Endodermal cell (in vitro differentiated cells): ENCODE results near the gene LMF1. TPM values are rescaled to one million over a fixed set of nuclear protein-coding genes. Genes with fewer than 3 reads are reported as not detected.
A peak's percentile ranks its signal among the peaks of the same experiment; 100 is the strongest.

Source experiments
- DNase-seq: peaks from one replicate; pipeline ENCODE4 v3.0.0-alpha.2; 2017
- H3K27ac ChIP-seq: 2 replicates; pipeline ENCODE4 v1.5.1; 2013; ENCODE audit warnings: mild to moderate bottlenecking, low read depth, low read length, moderate library complexity
- H3K27me3 ChIP-seq: 2 replicates; pipeline ENCODE4 v1.6.1; 2013; ENCODE audit warnings: mild to moderate bottlenecking, low read length, moderate library complexity; ENCODE audit not compliant: insufficient read depth, control insufficient read depth, poor library complexity, severe bottlenecking
- H3K36me3 ChIP-seq: 2 replicates; pipeline ENCODE4 v1.7.0; 2013; ENCODE audit warnings: mild to moderate bottlenecking, low read length, moderate library complexity; ENCODE audit not compliant: control insufficient read depth, insufficient read depth
- H3K4me1 ChIP-seq: one replicate; pipeline ENCODE4 v1.7.0; 2013; ENCODE audit warnings: low read length; ENCODE audit not compliant: control insufficient read depth, insufficient read depth
- H3K4me3 ChIP-seq: 2 replicates; pipeline ENCODE4 v1.5.1; 2013; ENCODE audit warnings: mild to moderate bottlenecking, low read length, moderate library complexity
- H3K9ac ChIP-seq: 2 replicates; pipeline ENCODE4 v1.6.1; 2013; ENCODE audit warnings: mild to moderate bottlenecking, low read length, moderate library complexity; ENCODE audit not compliant: poor library complexity, severe bottlenecking; ENCODE audit errors: extremely low read depth
- H3K9me3 ChIP-seq: 2 replicates; pipeline ENCODE4 v1.6.1; 2013; ENCODE audit warnings: mild to moderate bottlenecking, low read length, moderate library complexity; ENCODE audit not compliant: control insufficient read depth
- H3K27ac Mint-ChIP-seq: 2 replicates; pipeline ENCODE4 v1.8.0; 2020; ENCODE audit warnings: mixed read lengths
- H3K27me3 Mint-ChIP-seq: 2 replicates; pipeline ENCODE4 v1.8.0; 2021; ENCODE audit warnings: mild to moderate bottlenecking, mixed read lengths; ENCODE audit not compliant: insufficient read depth
- H3K36me3 Mint-ChIP-seq: 2 replicates; pipeline ENCODE4 v1.8.0; 2020; ENCODE audit warnings: low read depth, mixed read lengths
- H3K4me1 Mint-ChIP-seq: 2 replicates; pipeline ENCODE4 v1.8.0; 2020; ENCODE audit warnings: mixed read lengths
- H3K4me3 Mint-ChIP-seq: 2 replicates; pipeline ENCODE4 v1.8.0; 2020; ENCODE audit warnings: mild to moderate bottlenecking, moderate library complexity, mixed read lengths
- H3K9me3 Mint-ChIP-seq: 2 replicates; pipeline ENCODE4 v1.8.0; 2020; ENCODE audit warnings: mild to moderate bottlenecking, mixed read lengths
- CTCF ChIP-seq: fragments of 200-600 bp; sonication (generic); conservative IDR thresholded peaks from 2 replicates; pipeline ENCODE4 v1.5.0; 2021; ENCODE audit warnings: antibody characterized with exemption, mild to moderate bottlenecking
- WGBS, 2 experiments: methylation state at CpG; one replicate each; pipeline versions ENCODE4 v1.1.5 to v1.1.7; 2013; ENCODE audit warnings: missing lambda C conversion rate in 2 of 2, mixed read lengths in 1 of 2; ENCODE audit not compliant: insufficient coverage in 1 of 2, insufficient read length in 1 of 2; 5-methylcytosine and 5-hydroxymethylcytosine counted together
- total RNA-seq, 2 donors: library from RNA; stranded (reverse); fragmentation: NEBNext Ultra II Directional in 1 of 2; extraction: Animal tissue kit (Norgen Biotek cat#: 25700) in 1 of 2; gene quantifications; 2 replicates in 1 of 2; 3 replicates in 1 of 2; pipeline ENCODE4 v1.2.1, GENCODE V29; 2021

LMF1 gene
- total RNA-seq, 2 donors from 2014 or later, result 13.7 to 15.1 TPM

GRCh38 chr16:970386-970765, 408 bp downstream of the LMF1 start:
- Mint-ChIP-seq H3K27ac (no peak overlapping the region), H3K36me3 (peaks cover 12% of the 10 kb centered on the region), H3K9me3 (peaks cover 14% of the 10 kb centered on the region), H3K27me3 (peaks cover 18% of the 10 kb centered on the region), H3K4me1 (peaks cover 11% of the 10 kb centered on the region), H3K4me3 (peak overlapping the region; percentile 62)
- Histone ChIP-seq H3K9ac (peak overlapping the region; percentile 38), H3K27ac (no peak overlapping the region), H3K4me3 (peak overlapping the region; percentile 77), H3K36me3 (peaks cover 2% of the 10 kb centered on the region), H3K4me1 (peaks cover 3% of the 10 kb centered on the region), H3K9me3 (peaks cover 3% of the 10 kb centered on the region), H3K27me3 (peaks cover 7% of the 10 kb centered on the region)
- 0 to 1% methylated on average over 22 to 42 of the region's 42 CpGs for WGBS, 2 experiments
- no peak for DNase-seq
- TF ChIP-seq CTCF, result no peak

- peaks cover 3% of the 10 kb centered on the region for H3K4me1 ChIP-seq
- peaks cover 16% of the 10 kb centered on the region for H3K36me3 Mint-ChIP-seq
- TF ChIP-seq CTCF, result no peak
- peaks cover 11% of the 10 kb centered on the region for H3K4me1 Mint-ChIP-seq
- peaks cover 17% of the 10 kb centered on the region for H3K27me3 Mint-ChIP-seq
- peak overlapping the region; percentile 62 for H3K4me3 Mint-ChIP-seq
- peak overlapping the region; percentile 38 for H3K9ac ChIP-seq
- H3K27ac Mint-ChIP-seq, result no peak overlapping the region
- peaks cover 7% of the 10 kb centered on the region for H3K27me3 ChIP-seq
- H3K36me3 ChIP-seq, result peaks cover 3% of the 10 kb centered on the region
- H3K9me3 Mint-ChIP-seq, result peaks cover 18% of the 10 kb centered on the region
- no peak for DNase-seq
- H3K4me3 ChIP-seq, result peak overlapping the region; percentile 77
- H3K27ac ChIP-seq, result no peak overlapping the region
- H3K9me3 ChIP-seq, result peaks cover 4% of the 10 kb centered on the region
- WGBS, 2 experiments, result 51 to 58% methylated on average over 39 to 55 of the region's 55 CpGs
Observed at GRCh38 chr16:969508-970385, 1.0 kb downstream of the LMF1 start.

- peaks cover 3% of the 10 kb centered on the region for H3K36me3 ChIP-seq
- peak overlapping the region; percentile 62 for H3K4me3 Mint-ChIP-seq
- H3K27me3 Mint-ChIP-seq, result peaks cover 17% of the 10 kb centered on the region
- H3K36me3 Mint-ChIP-seq, result peaks cover 19% of the 10 kb centered on the region
- H3K9me3 Mint-ChIP-seq, result peaks cover 18% of the 10 kb centered on the region
- no peak overlapping the region for H3K4me3 ChIP-seq
- H3K27ac Mint-ChIP-seq, result no peak overlapping the region
- peaks cover 11% of the 10 kb centered on the region for H3K4me1 Mint-ChIP-seq
- TF ChIP-seq CTCF, result no peak
- H3K27me3 ChIP-seq, result peaks cover 7% of the 10 kb centered on the region
- H3K27ac ChIP-seq, result no peak overlapping the region
- peaks cover 3% of the 10 kb centered on the region for H3K4me1 ChIP-seq
- peak; percentile 62 for DNase-seq
- no peak overlapping the region for H3K9ac ChIP-seq
- 39 to 50% methylated on average over 4 to 8 of the region's 8 CpGs for WGBS, 2 experiments
- peaks cover 4% of the 10 kb centered on the region for H3K9me3 ChIP-seq
Observed at GRCh38 chr16:968620-969019, 2.2 kb downstream of the LMF1 start.
